Measurements from ENCODE around the gene PUM2.

PUM2 gene

DNA sequence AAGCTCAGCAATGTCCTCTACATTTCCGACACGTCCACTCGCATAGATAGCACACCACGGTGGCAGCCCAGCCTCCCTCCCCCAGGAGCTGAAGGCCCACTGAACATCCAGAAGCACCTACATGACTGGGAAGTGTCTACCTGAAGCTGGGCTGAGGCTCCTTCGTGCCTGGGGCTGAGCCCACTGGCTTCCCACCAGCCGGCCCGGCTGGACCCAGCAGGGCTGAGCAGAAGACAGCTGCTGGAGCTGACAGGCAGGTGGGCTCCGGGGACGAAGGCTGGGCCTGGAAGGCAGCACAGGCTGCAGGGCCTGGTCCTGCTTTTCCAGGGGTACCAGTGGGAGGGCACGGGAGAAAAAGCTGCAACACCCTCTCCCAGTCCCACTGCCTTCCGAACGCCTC, 139.2 kb downstream of the PUM2 start:
- no peak overlapping the region for H3K9ac ChIP-seq (ENCODE audit: insufficient read length, low read depth)
- no peak overlapping the region for H3K4me3 ChIP-seq (ENCODE audit: insufficient read length, low read depth)
- peaks cover 26% of the 10 kb centered on the region for H3K4me1 ChIP-seq (ENCODE audit: insufficient read depth, insufficient read length)
- H3K9me3 ChIP-seq (ENCODE audit: insufficient read depth, low read length) = no peaks in the 10 kb centered on the region
- H3K36me3 ChIP-seq (ENCODE audit: insufficient read depth, insufficient read length, low read length) = peaks cover 7% of the 10 kb centered on the region
- no peaks in the 10 kb centered on the region for H3K27me3 ChIP-seq (ENCODE audit: insufficient read depth, insufficient read length)
- DNase-seq (ENCODE audit: low read depth, low spot score) = no peak
- no peak for TF ChIP-seq SUZ12 (IDR thresholded peaks at IDR 0.05; ENCODE audit: extremely low read depth, insufficient read depth, insufficient read length)
- TF ChIP-seq YY1 (IDR thresholded peaks at IDR 0.05; ENCODE audit: insufficient read depth, insufficient read length) = no peak
- no peak for TF ChIP-seq ZNF274 (IDR thresholded peaks at IDR 0.05; ENCODE audit: low read depth, low read length)

DNA sequence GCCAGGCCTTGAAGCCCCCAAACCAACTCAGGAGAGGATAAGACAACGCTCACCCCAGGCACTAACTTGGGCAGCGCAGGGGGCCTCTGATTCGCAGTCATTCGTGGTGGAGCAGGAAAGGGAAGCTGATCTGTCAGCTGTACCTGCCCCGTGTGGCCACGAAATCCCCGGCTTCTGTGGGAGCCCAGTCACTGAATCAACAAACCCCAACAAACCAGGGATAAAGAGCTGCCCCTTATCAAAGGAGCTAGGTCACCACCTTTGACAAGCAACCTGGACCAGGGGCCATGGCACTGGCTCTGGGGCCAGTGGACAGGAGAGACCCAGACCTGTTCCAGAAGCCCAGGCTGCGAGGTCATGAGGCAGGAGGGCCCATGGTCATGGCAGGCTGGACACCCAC, 140.2 kb downstream of the PUM2 start:
- H3K9me3 ChIP-seq (ENCODE audit: insufficient read depth, low read length) = no peaks in the 10 kb centered on the region
- H3K4me3 ChIP-seq (ENCODE audit: insufficient read length, low read depth) = no peak overlapping the region
- no peak for DNase-seq (ENCODE audit: low read depth, low spot score)
- no peak overlapping the region for H3K9ac ChIP-seq (ENCODE audit: insufficient read length, low read depth)
- TF ChIP-seq YY1 (IDR thresholded peaks at IDR 0.05; ENCODE audit: insufficient read depth, insufficient read length) = no peak
- TF ChIP-seq ZNF274 (IDR thresholded peaks at IDR 0.05; ENCODE audit: low read depth, low read length) = no peak
- peaks cover 26% of the 10 kb centered on the region for H3K4me1 ChIP-seq (ENCODE audit: insufficient read depth, insufficient read length)
- H3K27me3 ChIP-seq (ENCODE audit: insufficient read depth, insufficient read length) = no peaks in the 10 kb centered on the region
- H3K36me3 ChIP-seq (ENCODE audit: insufficient read depth, insufficient read length, low read length) = peaks cover 10% of the 10 kb centered on the region

DNA sequence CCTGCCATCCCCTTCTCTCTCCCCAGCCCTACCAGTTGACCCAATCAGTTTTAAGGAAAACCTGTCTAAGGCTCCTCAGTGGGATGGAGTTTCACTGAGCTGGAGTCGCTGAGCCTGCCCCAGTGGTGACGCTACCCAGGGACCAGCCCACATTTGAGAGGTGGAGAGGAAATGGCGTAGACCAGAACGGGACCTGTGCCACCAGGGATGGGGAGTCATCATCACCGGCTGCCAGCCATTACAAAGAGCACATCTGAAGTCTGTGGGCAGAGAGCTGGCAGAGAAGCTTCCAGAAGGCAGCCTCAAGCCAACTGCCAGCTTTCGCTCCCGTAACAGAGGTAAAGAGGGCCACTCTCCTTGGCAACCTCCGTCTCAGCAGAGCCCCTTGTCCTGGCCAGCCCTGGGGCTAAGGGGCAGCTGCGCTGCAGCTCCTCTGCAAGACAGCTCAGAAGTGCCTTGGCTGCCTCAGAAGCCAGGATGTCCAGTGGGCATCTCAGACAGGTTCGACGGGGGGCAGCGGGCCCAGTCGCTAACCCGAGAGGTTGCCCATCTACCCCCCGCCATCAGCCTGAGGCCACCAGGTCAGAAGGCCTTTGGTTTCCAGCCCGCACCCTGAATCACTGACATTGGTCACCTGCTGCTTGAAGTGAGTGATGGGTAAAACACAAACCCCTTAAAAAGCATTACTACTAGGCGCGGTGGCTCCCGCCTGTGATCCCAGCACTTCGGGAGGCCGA, 141.1 kb downstream of the PUM2 start:
- H3K4me1 ChIP-seq (ENCODE audit: insufficient read depth, insufficient read length) = peaks cover 26% of the 10 kb centered on the region
- TF ChIP-seq SUZ12 (IDR thresholded peaks at IDR 0.05; ENCODE audit: extremely low read depth, insufficient read depth, insufficient read length) (no peak), ZNF274 (IDR thresholded peaks at IDR 0.05; ENCODE audit: low read depth, low read length) (no peak), YY1 (IDR thresholded peaks at IDR 0.05; ENCODE audit: insufficient read depth, insufficient read length) (no peak)

DNA sequence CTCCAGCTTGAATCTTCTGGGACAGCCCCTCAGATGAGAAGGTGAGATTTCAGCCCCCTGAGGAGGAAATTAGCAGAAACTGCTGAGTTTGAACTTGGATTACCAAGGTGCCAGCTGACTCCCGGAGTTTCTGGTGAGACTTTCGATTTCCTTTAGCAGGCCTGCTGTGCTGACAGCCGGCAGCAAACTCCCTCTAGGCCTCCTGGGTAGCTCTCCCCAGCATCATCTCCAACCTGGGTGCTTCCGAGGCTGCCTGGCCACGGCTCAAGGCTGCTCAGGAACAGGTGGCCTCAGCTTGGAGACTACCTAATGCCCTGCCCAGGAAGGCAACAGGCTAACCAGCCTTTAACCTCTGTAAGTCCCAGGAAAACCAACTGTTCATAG, 142.2 kb downstream of the PUM2 start:
- Histone ChIP-seq H3K4me3 (ENCODE audit: insufficient read length, low read depth) (no peak overlapping the region), H3K9ac (ENCODE audit: insufficient read length, low read depth) (no peak overlapping the region), H3K27me3 (ENCODE audit: insufficient read depth, insufficient read length) (no peaks in the 10 kb centered on the region), H3K36me3 (ENCODE audit: insufficient read depth, insufficient read length, low read length) (peaks cover 14% of the 10 kb centered on the region), H3K4me1 (ENCODE audit: insufficient read depth, insufficient read length) (peaks cover 26% of the 10 kb centered on the region), H3K9me3 (ENCODE audit: insufficient read depth, low read length) (no peaks in the 10 kb centered on the region)
- DNase-seq (ENCODE audit: low read depth, low spot score) = no peak
- TF ChIP-seq ZNF274 (IDR thresholded peaks at IDR 0.05; ENCODE audit: low read depth, low read length) (no peak), YY1 (IDR thresholded peaks at IDR 0.05; ENCODE audit: insufficient read depth, insufficient read length) (no peak), SUZ12 (IDR thresholded peaks at IDR 0.05; ENCODE audit: extremely low read depth, insufficient read depth, insufficient read length) (no peak)

More for the DNA sequence above, 141.1 kb downstream of the PUM2 start:
- no peak for DNase-seq (ENCODE audit: low read depth, low spot score)
- H3K9ac ChIP-seq (ENCODE audit: insufficient read length, low read depth) = no peak overlapping the region
- no peaks in the 10 kb centered on the region for H3K9me3 ChIP-seq (ENCODE audit: insufficient read depth, low read length)
- H3K4me3 ChIP-seq (ENCODE audit: insufficient read length, low read depth) = no peak overlapping the region
- no peaks in the 10 kb centered on the region for H3K27me3 ChIP-seq (ENCODE audit: insufficient read depth, insufficient read length)
- peaks cover 7% of the 10 kb centered on the region for H3K36me3 ChIP-seq (ENCODE audit: insufficient read depth, insufficient read length, low read length)

DNA sequence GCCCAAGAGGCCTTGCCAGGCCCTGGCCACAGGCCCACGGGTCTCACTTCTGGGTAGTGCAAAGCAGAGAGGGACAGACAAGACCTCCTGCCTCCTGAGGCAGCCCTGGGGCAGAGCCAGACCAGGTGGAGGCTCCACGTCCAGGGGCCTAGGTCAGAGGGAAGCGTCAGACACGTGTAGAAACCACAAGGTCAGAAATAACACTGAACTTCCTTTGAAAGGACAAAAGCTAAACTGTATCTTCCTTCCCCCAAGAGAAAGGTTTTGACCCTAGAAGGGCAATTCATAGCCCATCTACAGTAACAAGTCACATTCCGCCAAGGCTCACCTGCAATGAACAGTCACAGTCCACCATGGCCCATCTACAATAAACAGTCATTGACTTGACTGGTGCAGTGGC, 143.6 kb downstream of the PUM2 start:
- Histone ChIP-seq H3K4me1 (ENCODE audit: insufficient read depth, insufficient read length) (peaks cover 17% of the 10 kb centered on the region), H3K9ac (ENCODE audit: insufficient read length, low read depth) (no peak overlapping the region), H3K4me3 (ENCODE audit: insufficient read length, low read depth) (no peak overlapping the region), H3K9me3 (ENCODE audit: insufficient read depth, low read length) (peaks cover 9% of the 10 kb centered on the region; the same call in 1 of the 2 replicates), H3K27me3 (ENCODE audit: insufficient read depth, insufficient read length) (no peaks in the 10 kb centered on the region), H3K36me3 (ENCODE audit: insufficient read depth, insufficient read length, low read length) (peaks cover 28% of the 10 kb centered on the region)
- DNase-seq (ENCODE audit: low read depth, low spot score) = no peak
- TF ChIP-seq SUZ12 (IDR thresholded peaks at IDR 0.05; ENCODE audit: extremely low read depth, insufficient read depth, insufficient read length) = no peak

DNA sequence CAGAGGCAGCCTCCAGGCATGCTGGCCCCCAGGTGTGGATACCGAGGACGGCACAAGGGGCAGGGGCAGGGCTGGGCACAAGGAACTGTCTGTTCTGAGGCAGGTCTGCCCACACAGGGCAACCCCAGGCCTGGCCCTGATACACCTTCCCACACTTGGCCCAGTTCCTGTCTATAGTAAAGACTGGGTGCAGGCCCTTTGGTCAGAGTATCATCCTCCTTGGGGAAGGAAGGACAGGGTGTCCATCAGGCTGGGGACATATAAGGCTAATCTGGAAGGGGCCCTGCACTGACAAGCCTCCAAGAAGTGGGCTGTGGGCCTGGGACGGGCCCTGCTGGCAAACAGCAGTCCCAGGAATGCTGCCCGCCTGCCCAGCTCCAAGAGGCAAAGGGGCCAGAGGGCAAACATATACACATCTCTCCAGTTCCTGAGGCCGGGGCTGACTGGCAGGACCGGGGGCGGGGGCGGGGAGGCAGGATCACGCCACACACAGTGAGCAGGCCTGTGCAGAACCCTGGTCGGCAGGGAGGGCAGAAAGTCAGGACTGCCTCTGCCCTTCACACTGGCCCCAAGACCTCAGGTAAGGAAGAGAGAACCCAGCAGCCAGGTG, 144.6 kb downstream of the PUM2 start:
- H3K36me3 ChIP-seq (ENCODE audit: insufficient read depth, insufficient read length, low read length) = peaks cover 35% of the 10 kb centered on the region
- DNase-seq (ENCODE audit: low read depth, low spot score) = no peak
- peaks cover 12% of the 10 kb centered on the region; the same call in 1 of the 2 replicates for H3K9me3 ChIP-seq (ENCODE audit: insufficient read depth, low read length)
- H3K27me3 ChIP-seq (ENCODE audit: insufficient read depth, insufficient read length) = no peaks in the 10 kb centered on the region
- TF ChIP-seq ZNF274 (IDR thresholded peaks at IDR 0.05; ENCODE audit: low read depth, low read length) = no peak
- no peak for TF ChIP-seq SUZ12 (IDR thresholded peaks at IDR 0.05; ENCODE audit: extremely low read depth, insufficient read depth, insufficient read length)
- no peak for TF ChIP-seq YY1 (IDR thresholded peaks at IDR 0.05; ENCODE audit: insufficient read depth, insufficient read length)
- H3K4me1 ChIP-seq (ENCODE audit: insufficient read depth, insufficient read length) = peaks cover 15% of the 10 kb centered on the region
- no peak overlapping the region for H3K4me3 ChIP-seq (ENCODE audit: insufficient read length, low read depth)
- no peak overlapping the region for H3K9ac ChIP-seq (ENCODE audit: insufficient read length, low read depth)

DNA sequence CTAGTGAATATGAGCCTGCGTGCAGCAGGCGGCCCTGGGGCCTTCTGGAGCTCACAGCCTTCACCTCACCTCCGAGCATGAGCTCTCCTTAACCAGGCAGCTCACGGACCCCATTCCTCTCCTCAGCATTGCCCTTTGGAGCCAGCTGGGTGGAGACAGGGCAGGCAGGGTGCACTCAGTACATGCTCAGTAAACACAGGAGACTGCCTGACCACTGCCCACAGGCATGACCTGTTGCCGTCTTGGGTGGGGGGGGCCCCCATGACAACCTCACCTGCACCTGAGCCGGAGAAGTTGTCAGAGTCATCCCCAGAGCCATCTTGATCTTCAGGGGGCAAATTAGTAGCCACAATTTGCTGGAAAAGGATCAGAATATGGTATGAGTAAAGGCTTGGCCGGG, 145.6 kb downstream of the PUM2 start:
- peaks cover 40% of the 10 kb centered on the region for H3K36me3 ChIP-seq (ENCODE audit: insufficient read depth, insufficient read length, low read length)
- peaks cover 15% of the 10 kb centered on the region for H3K4me1 ChIP-seq (ENCODE audit: insufficient read depth, insufficient read length)
- peaks cover 12% of the 10 kb centered on the region; the same call in 1 of the 2 replicates for H3K9me3 ChIP-seq (ENCODE audit: insufficient read depth, low read length)
- no peak for TF ChIP-seq ZNF274 (IDR thresholded peaks at IDR 0.05; ENCODE audit: low read depth, low read length)
- TF ChIP-seq YY1 (IDR thresholded peaks at IDR 0.05; ENCODE audit: insufficient read depth, insufficient read length) = no peak
- no peak for TF ChIP-seq SUZ12 (IDR thresholded peaks at IDR 0.05; ENCODE audit: extremely low read depth, insufficient read depth, insufficient read length)
- no peak overlapping the region for H3K4me3 ChIP-seq (ENCODE audit: insufficient read length, low read depth)
- H3K9ac ChIP-seq (ENCODE audit: insufficient read length, low read depth) = no peak overlapping the region
- no peak for DNase-seq (ENCODE audit: low read depth, low spot score)
- no peaks in the 10 kb centered on the region for H3K27me3 ChIP-seq (ENCODE audit: insufficient read depth, insufficient read length)
